ENCODE data around the gene SPRED1.

DNA sequence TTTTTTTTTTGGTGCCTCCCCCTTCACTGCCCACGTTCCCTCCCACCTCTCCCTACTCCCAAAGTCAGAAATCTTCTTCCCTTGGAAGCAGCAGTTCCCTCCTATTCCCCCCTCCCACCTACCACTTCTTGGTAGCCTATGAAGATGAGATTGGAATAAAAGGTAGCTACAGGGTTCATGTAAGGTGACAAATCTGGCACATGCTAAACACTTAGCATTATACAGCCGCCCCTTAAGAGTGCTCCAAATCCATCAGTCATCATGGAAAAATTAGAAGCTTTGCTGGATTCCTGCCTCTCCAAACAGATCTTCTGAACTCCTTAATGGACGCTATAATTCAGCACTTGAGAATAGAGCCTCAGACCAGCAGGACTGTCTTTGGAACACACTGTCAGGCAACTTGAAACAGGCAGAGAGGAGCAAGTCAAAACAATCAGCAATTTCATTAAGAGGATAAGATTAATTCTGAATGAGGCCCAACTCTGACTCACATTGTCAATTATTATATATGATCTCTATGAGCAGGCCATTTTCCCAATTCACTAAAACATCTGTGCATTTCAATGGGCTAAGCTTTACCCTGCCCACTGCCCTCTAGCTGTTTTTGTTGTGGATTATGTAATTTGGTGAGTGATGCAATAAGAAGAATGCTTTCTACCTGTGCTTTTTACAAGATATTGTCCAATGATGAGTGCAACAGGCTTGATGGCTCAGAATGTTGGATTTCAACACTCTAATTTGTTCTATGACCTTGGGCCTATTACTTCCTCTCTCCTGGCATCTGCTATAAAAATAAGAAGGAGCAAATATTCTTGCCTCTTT is 34.6 kb upstream of the SPRED1 start:
- TF ChIP-seq CREB1 (CRISPR knock-in tag; IDR thresholded peaks at IDR 0.05; ENCODE audit: low read depth): no peak
- TF ChIP-seq CTCF (conservative IDR thresholded peaks at IDR 0.05; ENCODE audit: low read depth in 2 of 2): no peak
- TF ChIP-seq POLR2AphosphoS5 (IDR thresholded peaks at IDR 0.05; ENCODE audit: low read depth): no peak
- no peak for TF ChIP-seq REST (IDR thresholded peaks at IDR 0.05; ENCODE audit: unreplicated experiment)
- TF ChIP-seq EZH2 (IDR thresholded peaks at IDR 0.05; ENCODE audit: low read depth, unreplicated experiment): no peak

All from GM23338 (cell line).